GM23338 (cell line): Measurements from ENCODE around the gene LRRC38. TPM values are rescaled to one million over a fixed set of nuclear protein-coding genes. Genes with fewer than 3 reads are reported as not detected.
A peak's percentile ranks its signal among the peaks of the same experiment; 100 is the strongest.
"Not testable (repeated sequence)": the region's sequence is repeated elsewhere in the genome, so short reads cannot be mapped to it uniquely, and the experiment has no call there.

Source experiments
- ATAC-seq: fragments of 200-7000 bp; cut with Tn5 transposase; 3 replicates; pipeline ENCODE4 v1.9.1; 2020
- DNase-seq: peaks from one replicate; pipeline ENCODE4 v3.0.0-alpha.2; 2015; ENCODE audit warnings: low spot score
- H2AFZ ChIP-seq: fragments of 200-600 bp; sonication (generic); 2 replicates; pipeline ENCODE4 v1.8.0; 2016; ENCODE audit warnings: antibody characterized with exemption, mild to moderate bottlenecking, moderate library complexity
- H3F3A ChIP-seq: fragments of 200-600 bp; sonication (generic); replicated peaks from 2 replicates; pipeline ENCODE4 v1.8.0; 2017; ENCODE audit warnings: antibody characterized with exemption, mixed run types, low read depth
- H3K27ac ChIP-seq: fragments of 200-600 bp; sonication (generic); 2 replicates; pipeline ENCODE4 v1.6.1; 2016; ENCODE audit warnings: low read depth
- H3K27me3 ChIP-seq: fragments of 200-600 bp; sonication (generic); 2 replicates; pipeline ENCODE4 v1.8.0; 2016; ENCODE audit warnings: mild to moderate bottlenecking, mixed run types, moderate library complexity; ENCODE audit not compliant: insufficient read depth
- H3K36me3 ChIP-seq: fragments of 200-600 bp; sonication (generic); 2 replicates; pipeline ENCODE4 v1.8.0; 2016; ENCODE audit warnings: mild to moderate bottlenecking; ENCODE audit not compliant: insufficient read depth
- H3K4me1 ChIP-seq: fragments of 200-600 bp; sonication (generic); 2 replicates; pipeline ENCODE4 v1.8.0; 2016; ENCODE audit warnings: mild to moderate bottlenecking, moderate library complexity; ENCODE audit not compliant: insufficient read depth
- H3K4me2 ChIP-seq: fragments of 200-600 bp; sonication (generic); 2 replicates; pipeline ENCODE4 v1.7.1; 2017; ENCODE audit warnings: mixed run types
- H3K4me3 ChIP-seq: fragments of 200-600 bp; sonication (generic); 2 replicates; pipeline ENCODE4 v1.6.1; 2016; ENCODE audit warnings: mixed run types
- H3K79me2 ChIP-seq: fragments of 200-600 bp; sonication (generic); replicated peaks from 2 replicates; pipeline ENCODE4 v1.8.0; 2017; ENCODE audit warnings: mild to moderate bottlenecking; ENCODE audit not compliant: insufficient read depth
- H3K9me2 ChIP-seq: fragments of 200-600 bp; sonication (generic); 2 replicates; pipeline ENCODE4 v1.8.0; 2017; ENCODE audit not compliant: insufficient read depth
- H4K20me1 ChIP-seq: fragments of 200-600 bp; sonication (generic); replicated peaks from 2 replicates; pipeline ENCODE4 v1.8.0; 2017; ENCODE audit warnings: mild to moderate bottlenecking; ENCODE audit not compliant: insufficient read depth
- H3K27ac Mint-ChIP-seq: 2 replicates; pipeline ENCODE4 v1.8.0; 2020; ENCODE audit warnings: inconsistent platforms, mild to moderate bottlenecking, moderate library complexity, mixed read lengths
- H3K27me3 Mint-ChIP-seq: 3 replicates; pipeline ENCODE4 v1.8.0; 2022; ENCODE audit warnings: low read depth, mild to moderate bottlenecking, moderate library complexity, mixed read lengths, inconsistent platforms; ENCODE audit not compliant: insufficient read depth, poor library complexity
- H3K36me3 Mint-ChIP-seq: 3 replicates; pipeline ENCODE4 v1.8.0; 2021; ENCODE audit warnings: low read depth, mild to moderate bottlenecking, inconsistent platforms, moderate library complexity, mixed read lengths
- H3K4me1 Mint-ChIP-seq: 3 replicates; pipeline ENCODE4 v1.8.0; 2020; ENCODE audit warnings: mild to moderate bottlenecking, inconsistent platforms, mixed read lengths
- H3K4me3 Mint-ChIP-seq: 3 replicates; pipeline ENCODE4 v1.8.0; 2021; ENCODE audit warnings: moderate library complexity, mild to moderate bottlenecking, inconsistent platforms, mixed read lengths
- H3K9me3 Mint-ChIP-seq: 3 replicates; pipeline ENCODE4 v1.8.0; 2020; ENCODE audit warnings: moderate library complexity, mild to moderate bottlenecking, inconsistent platforms, mixed read lengths
- EZH2 ChIP-seq: fragments of 200-600 bp; sonication (generic); IDR thresholded peaks from one replicate; pipeline ENCODE4 v1.8.0; 2017; ENCODE audit warnings: antibody characterized with exemption, mild to moderate bottlenecking, low read depth; ENCODE audit not compliant: unreplicated experiment
- long read RNA-seq: library from polyadenylated mRNA; unstranded; transcript quantifications from one replicate; pipeline ENCODE4 v2.0.0, GENCODE V29; 2020; ENCODE audit not compliant: unreplicated experiment
- polyA plus RNA-seq: library from polyadenylated mRNA; unstranded; fragments of >200 nt; fragmentation: Nextera tagmentation; extraction: Ambion mirVana; gene quantifications from 2 replicates; pipeline ENCODE4 v1.2.1, GENCODE V29; 2016
- total RNA-seq: library from RNA; depleted of rRNA; stranded (reverse); fragments of >200 nt; shearing (Covaris generic); gene quantifications from 2 replicates; pipeline ENCODE4 v1.2.3, GENCODE V29; 2014; rRNA removed
- TF ChIP-seq, protein P1 (sequence below): fragments of 250-450 bp; sonication (Bioruptor Pico); IDR thresholded peaks from 2 replicates; pipeline ENCODE4 v1.5.0; 2020; ENCODE audit warnings: mild to moderate bottlenecking, moderate library complexity
- TF ChIP-seq, protein P2 (sequence below), 2 experiments: fragments of 200-600 bp in 1 of 2; sonication (generic) in 1 of 2; conservative IDR thresholded peaks; 2 replicates each; pipeline versions ENCODE4 v1.5.1 to v1.6.1; 2016 to 2017; ENCODE audit warnings: antibody characterized with exemption in 2 of 2, low read depth in 2 of 2, mild to moderate bottlenecking in 2 of 2, moderate library complexity in 1 of 2

The LRRC38 gene
- 0.17 TPM in 1 of 2 replicates, not detected in the other for total RNA-seq
- not detected in 2 replicates for polyA plus RNA-seq
- long read RNA-seq, result 0 reads

DNA sequence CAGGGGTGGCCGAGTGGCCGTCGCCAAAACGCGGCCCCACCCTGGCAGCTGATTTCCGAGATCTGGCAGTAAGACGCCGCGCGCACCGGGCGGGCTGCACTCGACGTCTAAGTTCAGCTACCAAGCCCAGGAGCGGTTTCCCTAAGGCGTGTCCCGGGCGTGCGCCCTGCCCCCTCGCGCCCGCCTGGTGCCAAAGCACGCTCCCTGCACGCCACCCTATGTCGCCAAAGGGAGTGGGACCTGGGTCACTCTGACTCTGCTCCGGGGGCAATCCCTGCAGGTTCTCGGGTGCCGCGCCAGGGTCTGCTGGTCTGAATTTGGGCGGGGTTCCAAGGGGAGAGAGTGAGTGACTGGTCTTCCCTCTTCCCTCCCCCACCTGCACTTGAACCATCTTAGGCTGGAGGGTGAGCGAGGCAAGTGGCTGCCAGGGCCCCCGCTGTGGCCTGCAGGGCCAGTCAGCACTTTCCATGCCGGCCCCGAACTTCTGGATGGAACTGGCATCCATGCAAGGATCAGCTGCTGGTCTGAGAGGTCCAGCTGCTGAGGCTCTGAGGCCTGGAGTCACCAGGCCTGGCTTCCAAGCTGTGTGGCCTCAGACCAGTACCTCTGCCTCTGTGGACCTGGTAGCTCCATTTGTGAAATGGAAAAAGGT is at the start of gene LRRC38:
Gene LRRC38, minus strand, starts transcription at position 109 of the 652 bp plus-strand sequence. CDS start 410 bp downstream, outside the sequence.
- Mint-ChIP-seq H3K4me3 (peak within 1 kb of the TSS; percentile 72), H3K27me3 (peaks cover 68% of the 10 kb centered on the region)
- peak within 1 kb of the TSS; percentile 65 for H3K4me3 ChIP-seq

DNA sequence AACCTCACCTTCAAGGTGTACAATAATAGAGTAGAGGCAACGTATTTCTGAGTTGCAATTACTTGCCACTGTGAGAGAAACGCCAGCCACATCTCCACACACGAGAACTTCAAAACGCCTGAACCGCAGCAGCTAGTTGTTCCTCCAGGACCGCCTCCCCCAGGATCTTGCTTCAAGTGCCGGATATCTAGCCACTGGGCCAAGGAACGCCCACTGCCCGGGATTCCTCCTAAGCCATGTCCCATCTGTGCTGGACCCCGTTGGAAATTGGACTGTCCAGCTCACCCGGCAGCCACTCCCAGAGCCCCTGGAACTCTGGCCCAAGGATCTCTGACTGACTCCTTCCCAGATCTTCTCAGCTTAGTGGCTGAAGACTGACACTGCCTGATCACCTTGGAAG is 49.2 kb upstream of the LRRC38 start:
- H3K4me1 Mint-ChIP-seq, H3K27ac ChIP-seq, H3F3A ChIP-seq, H3K36me3 ChIP-seq, H3K9me3 Mint-ChIP-seq, H4K20me1 ChIP-seq, H3K9me2 ChIP-seq, H3K27ac Mint-ChIP-seq, H3K36me3 Mint-ChIP-seq, DNase-seq, H3K27me3 ChIP-seq, H3K27me3 Mint-ChIP-seq, H3K4me2 ChIP-seq, H3K4me1 ChIP-seq, H3K4me3 ChIP-seq, H3K4me3 Mint-ChIP-seq, ATAC-seq, H3K79me2 ChIP-seq, H2AFZ ChIP-seq: not testable (repeated sequence)

More for the DNA sequence above, at the start of gene LRRC38:
- H3K9me2 ChIP-seq, result no peaks in the 10 kb centered on the region
- H3K4me1 ChIP-seq, result peaks cover 7% of the 10 kb centered on the region; the same call in 1 of the 2 replicates
- TF ChIP-seq, protein P1, sequence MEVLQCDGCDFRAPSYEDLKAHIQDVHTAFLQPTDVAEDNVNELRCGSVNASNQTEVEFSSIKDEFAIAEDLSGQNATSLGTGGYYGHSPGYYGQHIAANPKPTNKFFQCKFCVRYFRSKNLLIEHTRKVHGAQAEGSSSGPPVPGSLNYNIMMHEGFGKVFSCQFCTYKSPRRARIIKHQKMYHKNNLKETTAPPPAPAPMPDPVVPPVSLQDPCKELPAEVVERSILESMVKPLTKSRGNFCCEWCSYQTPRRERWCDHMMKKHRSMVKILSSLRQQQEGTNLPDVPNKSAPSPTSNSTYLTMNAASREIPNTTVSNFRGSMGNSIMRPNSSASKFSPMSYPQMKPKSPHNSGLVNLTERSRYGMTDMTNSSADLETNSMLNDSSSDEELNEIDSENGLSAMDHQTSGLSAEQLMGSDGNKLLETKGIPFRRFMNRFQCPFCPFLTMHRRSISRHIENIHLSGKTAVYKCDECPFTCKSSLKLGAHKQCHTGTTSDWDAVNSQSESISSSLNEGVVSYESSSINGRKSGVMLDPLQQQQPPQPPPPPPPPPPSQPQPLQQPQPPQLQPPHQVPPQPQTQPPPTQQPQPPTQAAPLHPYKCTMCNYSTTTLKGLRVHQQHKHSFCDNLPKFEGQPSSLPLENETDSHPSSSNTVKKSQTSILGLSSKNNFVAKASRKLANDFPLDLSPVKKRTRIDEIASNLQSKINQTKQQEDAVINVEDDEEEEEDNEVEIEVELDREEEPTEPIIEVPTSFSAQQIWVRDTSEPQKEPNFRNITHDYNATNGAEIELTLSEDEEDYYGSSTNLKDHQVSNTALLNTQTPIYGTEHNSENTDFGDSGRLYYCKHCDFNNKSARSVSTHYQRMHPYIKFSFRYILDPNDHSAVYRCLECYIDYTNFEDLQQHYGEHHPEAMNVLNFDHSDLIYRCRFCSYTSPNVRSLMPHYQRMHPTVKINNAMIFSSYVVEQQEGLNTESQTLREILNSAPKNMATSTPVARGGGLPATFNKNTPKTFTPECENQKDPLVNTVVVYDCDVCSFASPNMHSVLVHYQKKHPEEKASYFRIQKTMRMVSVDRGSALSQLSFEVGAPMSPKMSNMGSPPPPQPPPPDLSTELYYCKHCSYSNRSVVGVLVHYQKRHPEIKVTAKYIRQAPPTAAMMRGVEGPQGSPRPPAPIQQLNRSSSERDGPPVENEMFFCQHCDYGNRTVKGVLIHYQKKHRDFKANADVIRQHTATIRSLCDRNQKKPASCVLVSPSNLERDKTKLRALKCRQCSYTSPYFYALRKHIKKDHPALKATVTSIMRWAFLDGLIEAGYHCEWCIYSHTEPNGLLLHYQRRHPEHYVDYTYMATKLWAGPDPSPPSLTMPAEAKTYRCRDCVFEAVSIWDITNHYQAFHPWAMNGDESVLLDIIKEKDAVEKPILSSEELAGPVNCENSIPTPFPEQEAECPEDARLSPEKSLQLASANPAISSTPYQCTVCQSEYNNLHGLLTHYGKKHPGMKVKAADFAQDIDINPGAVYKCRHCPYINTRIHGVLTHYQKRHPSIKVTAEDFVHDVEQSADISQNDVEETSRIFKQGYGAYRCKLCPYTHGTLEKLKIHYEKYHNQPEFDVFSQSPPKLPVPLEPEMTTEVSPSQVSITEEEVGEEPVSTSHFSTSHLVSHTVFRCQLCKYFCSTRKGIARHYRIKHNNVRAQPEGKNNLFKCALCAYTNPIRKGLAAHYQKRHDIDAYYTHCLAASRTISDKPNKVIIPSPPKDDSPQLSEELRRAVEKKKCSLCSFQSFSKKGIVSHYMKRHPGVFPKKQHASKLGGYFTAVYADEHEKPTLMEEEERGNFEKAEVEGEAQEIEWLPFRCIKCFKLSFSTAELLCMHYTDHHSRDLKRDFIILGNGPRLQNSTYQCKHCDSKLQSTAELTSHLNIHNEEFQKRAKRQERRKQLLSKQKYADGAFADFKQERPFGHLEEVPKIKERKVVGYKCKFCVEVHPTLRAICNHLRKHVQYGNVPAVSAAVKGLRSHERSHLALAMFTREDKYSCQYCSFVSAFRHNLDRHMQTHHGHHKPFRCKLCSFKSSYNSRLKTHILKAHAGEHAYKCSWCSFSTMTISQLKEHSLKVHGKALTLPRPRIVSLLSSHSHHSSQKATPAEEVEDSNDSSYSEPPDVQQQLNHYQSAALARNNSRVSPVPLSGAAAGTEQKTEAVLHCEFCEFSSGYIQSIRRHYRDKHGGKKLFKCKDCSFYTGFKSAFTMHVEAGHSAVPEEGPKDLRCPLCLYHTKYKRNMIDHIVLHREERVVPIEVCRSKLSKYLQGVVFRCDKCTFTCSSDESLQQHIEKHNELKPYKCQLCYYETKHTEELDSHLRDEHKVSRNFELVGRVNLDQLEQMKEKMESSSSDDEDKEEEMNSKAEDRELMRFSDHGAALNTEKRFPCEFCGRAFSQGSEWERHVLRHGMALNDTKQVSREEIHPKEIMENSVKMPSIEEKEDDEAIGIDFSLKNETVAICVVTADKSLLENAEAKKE, result no peak
- TF ChIP-seq EZH2, result peak; percentile 52
- TF ChIP-seq, protein P2, sequence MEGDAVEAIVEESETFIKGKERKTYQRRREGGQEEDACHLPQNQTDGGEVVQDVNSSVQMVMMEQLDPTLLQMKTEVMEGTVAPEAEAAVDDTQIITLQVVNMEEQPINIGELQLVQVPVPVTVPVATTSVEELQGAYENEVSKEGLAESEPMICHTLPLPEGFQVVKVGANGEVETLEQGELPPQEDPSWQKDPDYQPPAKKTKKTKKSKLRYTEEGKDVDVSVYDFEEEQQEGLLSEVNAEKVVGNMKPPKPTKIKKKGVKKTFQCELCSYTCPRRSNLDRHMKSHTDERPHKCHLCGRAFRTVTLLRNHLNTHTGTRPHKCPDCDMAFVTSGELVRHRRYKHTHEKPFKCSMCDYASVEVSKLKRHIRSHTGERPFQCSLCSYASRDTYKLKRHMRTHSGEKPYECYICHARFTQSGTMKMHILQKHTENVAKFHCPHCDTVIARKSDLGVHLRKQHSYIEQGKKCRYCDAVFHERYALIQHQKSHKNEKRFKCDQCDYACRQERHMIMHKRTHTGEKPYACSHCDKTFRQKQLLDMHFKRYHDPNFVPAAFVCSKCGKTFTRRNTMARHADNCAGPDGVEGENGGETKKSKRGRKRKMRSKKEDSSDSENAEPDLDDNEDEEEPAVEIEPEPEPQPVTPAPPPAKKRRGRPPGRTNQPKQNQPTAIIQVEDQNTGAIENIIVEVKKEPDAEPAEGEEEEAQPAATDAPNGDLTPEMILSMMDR (conservative IDR thresholded peaks at IDR 0.05; ENCODE audit: low read depth in 2 of 2), result peak; percentile 39 to 50; a peak in 3 of 4 replicates
- DNase-seq, result peak; percentile 77
- H3K27ac ChIP-seq, result no peak within 1 kb of the TSS
- ATAC-seq, result peak; percentile 57
- no peaks in the 10 kb centered on the region; the same call in 2 of the 3 replicates for H3K36me3 Mint-ChIP-seq
- no peaks in the 10 kb centered on the region for H4K20me1 ChIP-seq
- peak within 1 kb of the TSS; percentile 83 for H3K4me2 ChIP-seq
- H3K9me3 Mint-ChIP-seq, result peaks cover 1% of the 10 kb centered on the region; the same call in 1 of the 3 replicates
- H2AFZ ChIP-seq, result peak within 1 kb of the TSS; percentile 93
- peaks cover 81% of the 10 kb centered on the region for H3K27me3 ChIP-seq
- H3K36me3 ChIP-seq, result no peaks in the 10 kb centered on the region
- H3K27ac Mint-ChIP-seq, result no peak within 1 kb of the TSS
- no peaks in the 10 kb centered on the region for H3K79me2 ChIP-seq
- H3K4me1 Mint-ChIP-seq, result peaks cover 20% of the 10 kb centered on the region
- no peaks in the 10 kb centered on the region for H3F3A ChIP-seq
